K562 (cell line): Measurements from ENCODE around the gene MTERF2. TPM values are rescaled to one million over a fixed set of nuclear protein-coding genes. Genes with fewer than 3 reads are reported as not detected.
A peak's percentile ranks its signal among the peaks of the same experiment; 100 is the strongest.

Experiments
- BRD9 ChIP-seq: fragments of 450-650 bp; IDR thresholded peaks from 2 replicates; pipeline ENCODE4 v1.6.1; 2018; ENCODE audit warnings: low read depth; ENCODE audit not compliant: partially characterized antibody
- CCNT2 ChIP-seq: IDR thresholded peaks from 2 replicates; pipeline ENCODE4 v1.6.1; 2011; ENCODE audit warnings: borderline replicate concordance, low read depth, mild to moderate bottlenecking, moderate library complexity, mixed read lengths, low read length; ENCODE audit not compliant: insufficient read length; ENCODE audit errors: extremely low read depth
- DMBX1 ChIP-seq: fragments of 250-450 bp; sonication (Bioruptor Pico); IDR thresholded peaks from 2 replicates; pipeline ENCODE4 v1.8.0; 2022; ENCODE audit warnings: inconsistent platforms, mild to moderate bottlenecking, moderate library complexity, borderline replicate concordance
- FIP1L1 ChIP-seq: fragments of 200-400 bp; formaldehyde crosslinking; IDR thresholded peaks from 2 replicates; pipeline ENCODE4 v1.6.1; 2018; ENCODE audit warnings: mild to moderate bottlenecking, low read depth, low read length; ENCODE audit not compliant: poor library complexity, severe bottlenecking
- FOXK1 ChIP-seq: sonication (generic); formaldehyde crosslinking; IDR thresholded peaks from 2 replicates; pipeline ENCODE4 v1.8.0; 2022; ENCODE audit warnings: missing genetic modification reagents, mild to moderate bottlenecking, borderline replicate concordance
- FOXM1 ChIP-seq, 2 experiments: fragments of 450-650 bp in 1 of 2; sonication (generic) in 1 of 2; formaldehyde crosslinking in 1 of 2; IDR thresholded peaks; 2 replicates each; pipeline versions ENCODE4 v1.6.1 to v1.9.0; 2017 to 2022; ENCODE audit warnings: low read depth in 2 of 2, mild to moderate bottlenecking in 2 of 2, missing genetic modification reagents in 1 of 2, moderate library complexity in 1 of 2
- KHSRP ChIP-seq: fragments of 450-650 bp; IDR thresholded peaks from 2 replicates; pipeline ENCODE4 v1.6.1; 2017
- MEF2D ChIP-seq: conservative IDR thresholded peaks from 2 replicates; pipeline ENCODE4 v1.6.1; 2016; ENCODE audit warnings: low read depth, missing genetic modification characterization, missing compliant biosample characterization
- MEIS2 ChIP-seq: fragments of 450-650 bp; IDR thresholded peaks from 2 replicates; pipeline ENCODE4 v1.6.1; 2014; ENCODE audit warnings: mild to moderate bottlenecking; ENCODE audit not compliant: partially characterized antibody
- MYC ChIP-seq, 2 experiments: fragments of 250-450 bp in 1 of 2; sonication (Bioruptor Pico) in 1 of 2; IDR thresholded peaks; 2 replicates each; pipeline versions ENCODE4 v1.5.1 to v1.6.1; 2012 to 2021; ENCODE audit warnings: low read depth in 2 of 2, borderline replicate concordance in 1 of 2, improper control_type of control experiment in 1 of 2, low read length in 1 of 2, mild to moderate bottlenecking in 1 of 2, moderate library complexity in 1 of 2
- NBN ChIP-seq: fragments of 450-650 bp; IDR thresholded peaks from 2 replicates; pipeline ENCODE4 v1.6.1; 2016; ENCODE audit warnings: low read depth, mild to moderate bottlenecking
- NFE2 ChIP-seq: IDR thresholded peaks from 2 replicates; pipeline ENCODE4 v1.6.1; 2014; ENCODE audit warnings: antibody characterized with exemption, low read depth
- NR3C1 ChIP-seq: sonication (generic); formaldehyde crosslinking; IDR thresholded peaks from 2 replicates; pipeline ENCODE4 v1.8.1; 2022; ENCODE audit warnings: missing genetic modification reagents
- RAD51 ChIP-seq: fragments of 450-650 bp; IDR thresholded peaks from 2 replicates; pipeline ENCODE4 v1.7.1; 2016; ENCODE audit warnings: low read depth, mild to moderate bottlenecking, borderline replicate concordance
- RFX7 ChIP-seq: fragments of 250-450 bp; sonication (Bioruptor Pico); IDR thresholded peaks from 2 replicates; pipeline ENCODE4 v1.5.1; 2021; ENCODE audit warnings: mild to moderate bottlenecking
- SFPQ ChIP-seq: fragments of 200-400 bp; formaldehyde crosslinking; IDR thresholded peaks from 2 replicates; pipeline ENCODE4 v1.6.1; 2017; ENCODE audit warnings: mild to moderate bottlenecking, low read depth, low read length, moderate library complexity
- SIRT6 ChIP-seq: IDR thresholded peaks from one replicate; pipeline ENCODE4 v1.6.1; 2012; ENCODE audit warnings: low read depth, mild to moderate bottlenecking, control low read depth, inconsistent platforms, low read length, moderate library complexity
- SLC30A9 ChIP-seq: fragments of 250-450 bp; sonication (Bioruptor Pico); IDR thresholded peaks from 2 replicates; pipeline ENCODE4 v1.8.0; 2022; ENCODE audit warnings: mild to moderate bottlenecking, moderate library complexity
- TEAD4 ChIP-seq, 2 experiments: sonication (generic) in 1 of 2; formaldehyde crosslinking in 1 of 2; IDR thresholded peaks; 2 replicates each; pipeline versions ENCODE4 v1.6.1 to v1.8.0; 2012 to 2022; ENCODE audit warnings: borderline replicate concordance in 1 of 2, inconsistent platforms in 1 of 2, low read length in 1 of 2, mild to moderate bottlenecking in 1 of 2, missing genetic modification reagents in 1 of 2
- XRCC5 ChIP-seq: fragments of 200-400 bp; formaldehyde crosslinking; IDR thresholded peaks from 2 replicates; pipeline ENCODE4 v1.6.1; 2017; ENCODE audit warnings: low read depth, mild to moderate bottlenecking, low read length
- ZNF23 ChIP-seq: fragments of 250-450 bp; sonication (Bioruptor Pico); IDR thresholded peaks from 2 replicates; pipeline ENCODE4 v1.4.0; 2020; ENCODE audit warnings: mild to moderate bottlenecking
- ZNF436 ChIP-seq: fragments of 250-450, 450-650 bp; sonication (Bioruptor Pico); formaldehyde crosslinking; IDR thresholded peaks from 2 replicates; pipeline ENCODE4 v1.7.0; 2020; ENCODE audit warnings: mild to moderate bottlenecking
- ZNF583 ChIP-seq: fragments of 250-450 bp; sonication (Bioruptor Pico); IDR thresholded peaks from 2 replicates; pipeline ENCODE4 v1.4.0; 2020
- ZNF696 ChIP-seq: fragments of 250-450 bp; sonication (Bioruptor Pico); conservative IDR thresholded peaks from 2 replicates; pipeline ENCODE4 v1.4.0; 2020; ENCODE audit warnings: mild to moderate bottlenecking, moderate library complexity
- ZNF785 ChIP-seq: fragments of 250-450 bp; sonication (Bioruptor Pico); IDR thresholded peaks from 2 replicates; pipeline ENCODE4 v1.4.0; 2020; ENCODE audit warnings: mild to moderate bottlenecking
- polyA plus RNA-seq, 8 experiments: library from polyadenylated mRNA; depleted of rRNA in 4 of 8; stranded (reverse) in 5 of 8; unstranded in 3 of 8; fragments of >200 nt; fragmentation: Nextera tagmentation in 2 of 8; fragmentation: Illumina TruSeq in 1 of 8; extraction: Ambion mirVana in 2 of 8; extraction: Trizol in 1 of 8; gene quantifications; 2 replicates each; pipeline versions ENCODE4 v1.2.1 to v1.2.3, GENCODE V29; 2011 to 2014; ENCODE audit warnings: inconsistent platforms in 1 of 8, missing spikeins in 1 of 8
- total RNA-seq, 7 experiments: library from RNA; depleted of rRNA in 6 of 7; stranded (reverse); fragments of >200 nt in 6 of 7; fragmentation: Illumina TruSeq in 2 of 7; extraction: Trizol in 2 of 7; gene quantifications; 2 replicates each; pipeline versions ENCODE4 v1.2.1 to v1.2.3, GENCODE V29; 2011 to 2021; ENCODE audit warnings: low replicate concordance in 1 of 7
- TF ChIP-seq, protein P1 (sequence below): fragments of 450-650 bp; formaldehyde crosslinking; IDR thresholded peaks from 2 replicates; pipeline ENCODE4 v1.4.0; 2022; ENCODE audit warnings: missing genetic modification characterization

Gene MTERF2
- total and polyA plus RNA-seq, 9 of the 15 experiments (the other 6 are each of a cell fraction or from before 2014, with no cell fraction given) = 10.0 to 63.2 (median 33.2) TPM

DNA sequence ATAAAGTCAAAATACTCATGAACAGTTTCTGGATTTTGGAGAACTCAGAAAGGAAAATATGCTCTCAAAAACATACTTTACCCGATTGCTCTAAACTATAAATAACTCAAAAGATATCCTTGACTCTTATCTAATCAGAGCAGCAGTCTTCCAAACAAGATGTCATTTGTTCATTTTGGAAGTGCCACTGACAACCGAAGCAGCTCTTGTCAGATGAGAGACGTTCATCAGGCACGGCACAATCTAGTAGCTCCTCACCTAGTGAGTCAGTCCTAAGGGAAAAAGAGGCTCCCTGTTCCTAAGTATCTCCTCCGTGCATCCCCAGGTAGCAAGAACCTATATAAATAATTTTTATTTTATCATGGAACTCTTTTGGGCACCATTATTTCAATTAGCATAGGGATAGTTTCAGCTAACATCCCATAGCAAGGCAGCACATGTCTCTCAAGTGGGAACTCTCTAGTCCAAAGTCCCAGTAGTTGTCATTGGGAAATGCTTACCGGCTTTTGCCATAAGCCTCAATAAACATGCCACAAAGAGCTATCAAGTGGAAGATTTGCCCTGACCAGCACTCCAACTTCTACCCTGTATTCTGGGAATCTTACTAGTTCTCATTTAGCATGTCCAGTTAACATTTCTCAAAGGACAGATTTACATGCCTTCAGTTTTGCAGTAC is 45.3 kb downstream of the MTERF2 start (continued):
- no peak for TF ChIP-seq MYC (IDR thresholded peaks at IDR 0.05; ENCODE audit: low read depth, low read length)
- TF ChIP-seq MYC (CRISPR knock-in tag; IDR thresholded peaks at IDR 0.05; ENCODE audit: borderline replicate concordance, low read depth) = no peak
- TF ChIP-seq NBN = peak; percentile 19; the same call in 1 of the 2 replicates
- TF ChIP-seq, protein P1, sequence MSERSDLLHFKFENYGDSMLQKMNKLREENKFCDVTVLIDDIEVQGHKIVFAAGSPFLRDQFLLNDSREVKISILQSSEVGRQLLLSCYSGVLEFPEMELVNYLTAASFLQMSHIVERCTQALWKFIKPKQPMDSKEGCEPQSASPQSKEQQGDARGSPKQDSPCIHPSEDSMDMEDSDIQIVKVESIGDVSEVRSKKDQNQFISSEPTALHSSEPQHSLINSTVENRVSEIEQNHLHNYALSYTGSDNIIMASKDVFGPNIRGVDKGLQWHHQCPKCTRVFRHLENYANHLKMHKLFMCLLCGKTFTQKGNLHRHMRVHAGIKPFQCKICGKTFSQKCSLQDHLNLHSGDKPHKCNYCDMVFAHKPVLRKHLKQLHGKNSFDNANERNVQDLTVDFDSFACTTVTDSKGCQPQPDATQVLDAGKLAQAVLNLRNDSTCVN = no peak
- no peak for TF ChIP-seq FIP1L1
- TF ChIP-seq TEAD4 (IDR thresholded peaks at IDR 0.05; ENCODE audit: low read length) = peak; percentile 93
- TF ChIP-seq TEAD4 (CRISPR knock-in tag; IDR thresholded peaks at IDR 0.05; ENCODE audit: borderline replicate concordance) = no peak
- peak; percentile 64; the same call in 1 of the 2 replicates for TF ChIP-seq FOXM1 (IDR thresholded peaks at IDR 0.05; ENCODE audit: low read depth)
- no peak for TF ChIP-seq FOXM1 (CRISPR knock-in tag; IDR thresholded peaks at IDR 0.05; ENCODE audit: low read depth)
- TF ChIP-seq SIRT6 = no peak
- no peak for TF ChIP-seq ZNF785 (CRISPR knock-in tag)
- TF ChIP-seq DMBX1 = no peak
- peak; percentile 48 for TF ChIP-seq CCNT2
- TF ChIP-seq NR3C1 = no peak
- no peak for TF ChIP-seq RFX7 (CRISPR knock-in tag)
- no peak for TF ChIP-seq KHSRP
- no peak for TF ChIP-seq ZNF583 (CRISPR knock-in tag)
- no peak for TF ChIP-seq SFPQ
- no peak for TF ChIP-seq RAD51
- TF ChIP-seq NFE2 = no peak
- peak; percentile 98 for TF ChIP-seq MEIS2
- TF ChIP-seq ZNF436 (CRISPR knock-in tag) = no peak
- TF ChIP-seq FOXK1 (CRISPR knock-in tag) = no peak
- no peak for TF ChIP-seq ZNF696 (CRISPR knock-in tag)
- peak; percentile 95 for TF ChIP-seq MEF2D
- no peak for TF ChIP-seq ZNF23 (CRISPR knock-in tag)
- no peak for TF ChIP-seq SLC30A9 (CRISPR knock-in tag)
- TF ChIP-seq BRD9 = no peak
- no peak for TF ChIP-seq XRCC5
